Stimulated activated CD4-positive, alpha-beta T cell treated with anti-CD3 and anti-CD28 coated beads, Interleukin-4, amount 100 ng/mL, for 1 hour (primary cell): ENCODE results near the gene PTPN1.

Experiments
- DNase-seq: peaks from one replicate; pipeline ENCODE4 v3.0.0-alpha.2; 2020

Gene PTPN1

GRCh38 chr20:50514750-50515149 is 4.6 kb downstream of the PTPN1 start:
- DNase-seq, result no peak

GRCh38 chr20:50515471-50516106 is 5.4 kb downstream of the PTPN1 start:
- DNase-seq, result no peak

- no peak for DNase-seq
These were observed 6.2 kb downstream of the PTPN1 start for GRCh38 chr20:50516180-50516934.

- no peak for DNase-seq
These were observed 7.0 kb downstream of the PTPN1 start for GRCh38 chr20:50516935-50517816.

GRCh38 chr20:50517817-50518154 is 7.6 kb downstream of the PTPN1 start:
- DNase-seq, result no peak

- DNase-seq, result no peak
These were observed 8.1 kb downstream of the PTPN1 start for GRCh38 chr20:50518270-50518721.

GRCh38 chr20:50519036-50519762 is 9.0 kb downstream of the PTPN1 start:
- DNase-seq, result no peak

- DNase-seq, result peak; percentile 15
These were observed 10.2 kb downstream of the PTPN1 start for GRCh38 chr20:50520222-50520880.

GRCh38 chr20:50521221-50522052 is 11.3 kb downstream of the PTPN1 start:
- DNase-seq, result no peak

GRCh38 chr20:50522053-50522674 is 12.0 kb downstream of the PTPN1 start:
- DNase-seq, result no peak

GRCh38 chr20:50523552-50524167 is 13.5 kb downstream of the PTPN1 start:
- DNase-seq, result no peak

GRCh38 chr20:50525681-50526080 is 15.5 kb downstream of the PTPN1 start:
- no peak for DNase-seq

- DNase-seq, result no peak
These were observed 16.3 kb downstream of the PTPN1 start for GRCh38 chr20:50526403-50526989.

- DNase-seq, result no peak
These were observed 17.0 kb downstream of the PTPN1 start for GRCh38 chr20:50527068-50527605.

GRCh38 chr20:50528129-50528528 is 17.9 kb downstream of the PTPN1 start:
- DNase-seq, result no peak

GRCh38 chr20:50528804-50529351 is 18.7 kb downstream of the PTPN1 start:
- no peak for DNase-seq

GRCh38 chr20:50532221-50532620 is 22.0 kb downstream of the PTPN1 start:
- no peak for DNase-seq

- no peak for DNase-seq
These were observed 22.9 kb downstream of the PTPN1 start for GRCh38 chr20:50533061-50533460.

GRCh38 chr20:50533464-50533863 is 23.3 kb downstream of the PTPN1 start:
- no peak for DNase-seq
